HEK293T (cell line): Measurements from ENCODE around the gene PHYKPL.

Experiments
- BHLHE40 ChIP-seq: fragments of 450-650 bp; IDR thresholded peaks from 2 replicates; pipeline ENCODE4 v1.6.1; 2016; ENCODE audit warnings: mild to moderate bottlenecking, moderate library complexity, borderline replicate concordance
- CTBP1 ChIP-seq: fragments of 450-650 bp; IDR thresholded peaks from 2 replicates; pipeline ENCODE4 v1.6.1; 2016; ENCODE audit warnings: borderline replicate concordance
- ELF4 ChIP-seq: fragments of 450-650 bp; IDR thresholded peaks from 2 replicates; pipeline ENCODE4 v1.6.1; 2017; ENCODE audit warnings: antibody characterized with exemption
- FOXA1 ChIP-seq: fragments of 450-650 bp; IDR thresholded peaks from 2 replicates; pipeline ENCODE4 v1.6.1; 2016; ENCODE audit warnings: mild to moderate bottlenecking
- FOXK2 ChIP-seq: fragments of 450-650 bp; IDR thresholded peaks from 2 replicates; pipeline ENCODE4 v1.6.1; 2016; ENCODE audit warnings: mild to moderate bottlenecking
- FOXM1 ChIP-seq: fragments of 450-650 bp; IDR thresholded peaks from 2 replicates; pipeline ENCODE4 v1.6.1; 2017; ENCODE audit warnings: mild to moderate bottlenecking, borderline replicate concordance
- NFRKB ChIP-seq: fragments of 450-650 bp; IDR thresholded peaks from 2 replicates; pipeline ENCODE4 v1.6.1; 2016; ENCODE audit warnings: mild to moderate bottlenecking, moderate library complexity
- PKNOX1 ChIP-seq: fragments of 450-650 bp; IDR thresholded peaks from 2 replicates; pipeline ENCODE4 v1.6.1; 2016
- SP1 ChIP-seq: fragments of 450-650 bp; IDR thresholded peaks from 2 replicates; pipeline ENCODE4 v1.6.1; 2017
- SUZ12 ChIP-seq: fragments of 450-650 bp; IDR thresholded peaks from 2 replicates; pipeline ENCODE4 v1.6.1; 2016; ENCODE audit warnings: mild to moderate bottlenecking
- ZNF384 ChIP-seq: fragments of 450-650 bp; IDR thresholded peaks from 2 replicates; pipeline ENCODE4 v1.6.1; 2016

- TF ChIP-seq SP1 (no peak), FOXK2 (no peak), CTBP1 (no peak), FOXA1 (no peak), PKNOX1 (no peak), SUZ12 (no peak), BHLHE40 (no peak), ZNF384 (no peak), NFRKB (no peak), ELF4 (no peak; the same call in 1 of the 2 replicates), FOXM1 (no peak)
Measured at GRCh38 chr5:178232124-178232919, at the start of gene PHYKPL.
